ENCODE data around the gene IL16.
"Not testable (repeated sequence)": the region's sequence is repeated elsewhere in the genome, so short reads cannot be mapped to it uniquely, and the experiment has no call there.

IL16 gene

DNA sequence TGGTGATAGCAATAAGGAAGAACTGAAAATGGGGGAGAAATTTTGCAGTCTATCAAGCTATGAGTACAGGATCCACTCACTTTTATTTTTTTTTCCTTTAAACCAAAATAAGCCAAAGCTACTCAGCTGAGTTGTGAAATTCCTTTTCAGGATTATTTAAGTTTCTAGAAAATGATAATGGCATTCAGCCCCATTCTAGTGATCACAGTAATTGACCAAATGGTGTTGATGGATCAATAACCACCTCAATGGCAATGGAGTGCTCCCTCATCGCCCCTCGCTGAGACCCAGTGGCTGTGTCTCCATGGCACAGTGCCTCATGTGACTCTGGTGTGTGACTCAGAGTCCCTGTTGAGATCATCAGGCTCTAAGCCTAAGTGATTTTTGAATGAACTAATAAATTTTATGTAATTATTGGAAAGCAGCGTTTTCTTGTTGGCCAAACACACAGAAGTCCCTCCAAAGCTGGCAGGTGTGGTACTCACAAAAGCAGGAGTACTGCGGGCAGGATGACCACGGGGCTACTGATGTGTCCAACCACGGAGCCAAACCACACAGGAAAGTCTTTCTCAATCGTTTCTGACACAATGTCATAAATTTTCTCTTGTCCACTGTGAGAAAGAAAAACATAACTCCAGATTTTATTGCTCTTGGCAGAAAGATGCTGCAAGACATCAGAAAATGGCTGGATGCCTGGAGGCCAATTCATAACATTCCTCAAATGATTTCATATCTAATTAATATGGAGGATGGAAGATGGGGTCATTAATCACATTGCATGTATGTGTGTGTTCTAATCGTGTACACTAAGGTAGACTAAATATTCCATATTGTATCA lies 141.7 kb downstream of the IL16 start:
- no peak for DNase-seq (ENCODE audit: low spot score)

DNA sequence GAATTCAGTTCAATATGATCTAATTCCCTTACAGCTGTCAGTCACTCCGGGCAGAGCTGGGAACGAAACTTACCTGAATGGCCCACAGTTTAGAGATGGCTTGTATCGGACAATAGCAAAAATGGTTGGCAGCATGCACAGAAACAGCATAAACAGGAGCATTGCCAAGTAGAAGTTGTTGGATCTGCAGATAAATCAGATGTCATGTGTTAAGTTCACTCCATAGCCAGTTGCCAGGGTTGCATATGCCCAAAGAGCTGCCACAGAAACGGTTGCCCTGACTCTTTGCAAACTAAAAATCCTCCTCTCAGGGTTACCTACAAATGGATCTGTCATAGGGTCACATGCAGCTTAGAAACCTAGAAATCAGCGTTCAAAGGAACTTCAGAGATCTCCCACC lies 142.6 kb downstream of the IL16 start:
- no peak for DNase-seq (ENCODE audit: low spot score)

- DNase-seq (ENCODE audit: low spot score), result no peak
These were observed 143.2 kb downstream of the IL16 start for GRCh38 chr15:81339851-81340250.

GRCh38 chr15:81341351-81341750 lies 144.7 kb downstream of the IL16 start:
- no peak for DNase-seq (ENCODE audit: low spot score)

DNA sequence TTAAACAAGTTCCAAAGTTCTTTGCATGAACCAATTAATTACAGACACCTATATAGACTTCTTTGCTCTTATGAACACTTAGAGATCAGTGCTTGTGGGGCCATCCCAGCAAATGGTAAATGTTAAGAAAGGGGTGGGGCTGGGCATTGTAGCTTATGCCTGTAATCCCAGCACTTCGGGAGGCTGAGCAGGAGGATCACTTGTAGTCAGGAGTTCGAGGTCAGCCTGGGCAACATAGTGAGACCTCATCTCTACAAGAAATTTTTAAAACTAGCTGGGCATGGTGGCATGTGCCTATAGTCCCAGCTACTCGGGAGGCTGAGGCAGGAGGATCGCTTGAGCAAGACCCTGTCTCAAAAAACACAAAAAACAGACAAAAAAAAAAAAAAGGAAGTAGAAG lies 146.7 kb downstream of the IL16 start:
- DNase-seq (ENCODE audit: low spot score), result no peak

DNA sequence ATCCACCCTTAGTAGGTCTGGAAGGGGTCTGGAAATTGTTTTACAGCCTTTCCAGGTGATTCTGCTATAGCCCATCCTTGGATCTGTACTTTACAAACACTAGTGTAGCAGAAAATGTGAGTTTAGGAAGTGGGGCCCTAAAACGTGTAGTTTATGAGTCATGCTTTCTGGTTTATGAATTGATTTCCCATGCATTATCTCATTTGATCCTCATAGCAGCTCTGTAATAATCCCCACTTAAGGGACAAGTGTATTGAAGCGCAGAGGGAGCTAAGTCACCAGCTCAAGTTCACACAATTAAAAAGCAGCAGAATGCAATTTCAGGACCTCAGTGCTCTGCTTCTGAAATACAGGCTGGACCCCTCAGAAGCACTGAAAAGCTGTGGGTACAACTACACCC lies 149.9 kb downstream of the IL16 start:
- DNase-seq (ENCODE audit: low spot score), result no peak

- DNase-seq (ENCODE audit: low spot score), result no peak
These were observed 151.2 kb downstream of the IL16 start for GRCh38 chr15:81347910-81348309.

DNA sequence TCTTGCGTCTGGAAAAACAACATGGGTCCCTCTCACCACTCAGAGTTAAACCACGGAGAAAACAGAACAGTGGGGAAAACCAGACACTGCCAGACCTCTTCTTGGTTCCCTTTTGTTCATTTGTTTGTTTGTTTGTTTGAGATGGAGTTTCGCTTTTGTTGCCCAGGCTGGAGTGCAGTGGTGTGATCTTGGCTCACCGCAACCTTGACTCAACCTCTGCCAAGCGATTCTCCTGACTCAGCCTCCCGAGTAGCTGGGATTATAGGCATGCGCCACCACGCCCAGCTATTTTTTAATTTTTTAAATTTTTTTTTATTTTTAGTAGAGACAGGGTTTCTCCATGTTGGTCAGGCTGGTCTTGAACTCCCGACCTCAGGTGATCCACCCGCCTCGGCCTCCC lies 152.0 kb downstream of the IL16 start:
- DNase-seq (ENCODE audit: low spot score), result not testable (repeated sequence)

GRCh38 chr15:81349271-81349670 lies 152.6 kb downstream of the IL16 start:
- DNase-seq (ENCODE audit: low spot score), result no peak

DNA sequence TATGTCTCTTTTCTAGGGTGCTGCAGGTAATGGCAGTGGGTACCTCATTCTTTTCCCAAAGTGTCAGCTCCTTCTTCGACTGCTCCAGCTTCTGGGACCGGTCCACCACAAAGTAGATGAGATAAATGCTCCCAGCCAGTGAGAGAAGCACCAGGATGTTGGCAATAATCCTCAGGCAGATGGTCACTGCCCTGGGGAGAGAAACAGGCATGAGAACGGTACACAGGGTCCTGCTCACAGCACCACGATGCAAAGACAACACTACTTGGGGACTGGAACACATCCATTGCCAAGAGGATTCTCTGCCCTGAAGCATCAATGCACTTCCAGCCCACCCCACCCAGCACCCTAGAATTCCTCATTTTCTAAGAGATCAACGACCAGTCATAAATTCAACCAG lies 155.0 kb downstream of the IL16 start:
- no peak for DNase-seq (ENCODE audit: low spot score)

DNA sequence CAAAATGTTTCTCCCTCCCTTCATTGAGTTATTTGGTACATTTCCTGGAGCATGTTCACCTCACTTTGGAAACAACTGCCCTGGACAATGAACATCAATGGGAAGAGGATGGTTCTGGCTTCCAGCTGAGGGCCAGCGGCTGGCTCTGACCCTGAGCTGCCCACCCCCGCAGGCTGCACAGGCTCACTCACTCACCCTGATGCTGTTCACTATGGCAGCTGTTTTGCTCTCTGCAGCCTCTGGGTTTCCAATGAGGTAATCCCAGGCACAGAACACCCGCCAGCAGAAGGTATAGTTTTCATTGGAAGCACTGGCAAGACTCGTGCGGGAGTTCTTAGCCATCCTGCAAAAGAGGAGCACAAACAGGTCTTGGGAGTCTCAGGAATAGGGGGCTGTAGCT lies 159.6 kb downstream of the IL16 start:
- DNase-seq (ENCODE audit: low spot score), result no peak

DNA sequence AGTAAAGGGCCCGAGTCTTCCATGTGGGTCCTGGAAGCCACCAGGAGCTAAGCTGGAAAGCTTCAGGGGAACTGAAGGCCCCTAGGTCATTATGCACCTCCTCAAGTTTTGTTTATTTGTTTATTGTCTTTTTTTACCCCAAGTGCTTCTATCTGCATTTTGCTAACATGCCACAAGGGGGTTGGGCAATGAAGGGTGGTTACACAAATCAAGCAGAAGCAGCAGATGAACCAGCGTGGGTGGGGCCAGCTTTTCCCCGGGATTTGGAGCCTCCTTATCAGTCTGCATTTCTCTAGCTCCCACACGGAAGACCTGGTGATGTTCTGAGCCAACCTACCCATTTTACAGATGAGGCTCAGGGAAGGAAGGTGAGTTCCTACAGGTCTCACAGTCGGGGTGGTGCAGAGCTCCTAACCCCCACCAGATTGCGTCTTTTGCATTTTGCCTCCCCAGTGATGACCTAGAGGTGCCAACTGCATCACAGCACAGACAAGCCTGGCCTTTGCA lies 160.6 kb downstream of the IL16 start:
- no peak for DNase-seq (ENCODE audit: low spot score)

DNA sequence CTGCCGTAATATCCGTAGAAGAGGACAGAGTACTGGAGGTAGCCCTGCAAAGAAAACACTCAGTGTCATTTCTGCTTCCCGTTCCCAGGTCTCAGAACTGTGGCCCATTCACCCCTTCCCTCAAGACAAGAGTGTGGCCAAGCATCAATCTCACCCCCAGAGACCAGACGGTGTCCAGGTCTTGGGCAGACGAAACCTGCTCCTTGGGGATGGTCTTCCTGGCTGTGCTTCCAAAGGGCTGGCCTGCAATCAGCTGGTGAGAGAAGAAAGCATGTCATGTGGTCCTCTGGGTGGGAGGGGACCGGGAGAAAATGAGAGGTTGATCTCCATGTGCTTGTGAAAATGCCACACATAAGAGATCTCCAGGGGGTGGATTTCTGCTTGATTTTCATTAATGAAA lies 161.6 kb downstream of the IL16 start:
- no peak for DNase-seq (ENCODE audit: low spot score)

- DNase-seq (ENCODE audit: low spot score), result no peak
These were observed 163.8 kb downstream of the IL16 start for GRCh38 chr15:81360491-81360890.

- no peak for DNase-seq (ENCODE audit: low spot score)
These were observed 165.2 kb downstream of the IL16 start for GRCh38 chr15:81361891-81362290.

GRCh38 chr15:81362790-81363189 lies 166.1 kb downstream of the IL16 start:
- no peak for DNase-seq (ENCODE audit: low spot score)

GRCh38 chr15:81363276-81363675 lies 166.6 kb downstream of the IL16 start:
- no peak for DNase-seq (ENCODE audit: low spot score)

All from hematopoietic multipotent progenitor cell treated with erythropoietin and hydrocortisone succinate and interleukin-3 and kit ligand, for 17 days (in vitro differentiated cells).